ENCODE data around the gene C16orf74.

GRCh38 chr16:85687651-85688471 lies 63.0 kb downstream of the C16orf74 start:
- TF ChIP-seq POLR2A (IDR thresholded peaks at IDR 0.05; ENCODE audit: low read depth, low read length) (no peak), POLR2AphosphoS5 (IDR thresholded peaks at IDR 0.05; ENCODE audit: low read depth, low read length) (no peak)

Measured in GM12892 (cell line).